Measurements from ENCODE around the gene KCNG4. TPM values are rescaled to one million over a fixed set of nuclear protein-coding genes. Genes with fewer than 3 reads are reported as not detected.

The KCNG4 gene
- total and polyA plus RNA-seq, 2 of the 8 experiments (the other 6 are each of a cell fraction or from before 2014, with no cell fraction given) = not detected

- no peak overlapping the region for H3K4ac ChIP-seq (replicated peaks; ENCODE audit: insufficient read length, low read depth, low read length)
- no peak overlapping the region for H2BK12ac ChIP-seq (ENCODE audit: low read depth, low read length)
- no peak overlapping the region for H4K8ac ChIP-seq (ENCODE audit: extremely low read depth, insufficient read depth, low read length)
- no peaks in the 10 kb centered on the region; a peak in 1 of 4 replicates for H3K79me2 ChIP-seq (ENCODE audit: control insufficient read depth in 1 of 2, insufficient read depth in 2 of 2, low read length in 2 of 2)
- no peaks in the 10 kb centered on the region for H3K4me1 ChIP-seq (replicated peaks in 1 of 4; ENCODE audit: control insufficient read depth in 3 of 4, insufficient read depth in 4 of 4, low read length in 3 of 4)
- no peak overlapping the region for H4K91ac ChIP-seq (replicated peaks; ENCODE audit: insufficient read length, low read length)
- WGBS, 2 experiments (ENCODE audit: extremely low coverage in 1 of 2, insufficient coverage in 1 of 2, insufficient read length in 1 of 2, insufficient replicate concordance in 2 of 2, low coverage in 1 of 2, low lambda C conversion rate in 2 of 2, missing lambda C conversion rate in 1 of 2) = 93% methylated on average over 11 of the region's 11 CpGs; no CpG with 5 or more reads in 1 of the 2 experiments
- no peak overlapping the region for H2BK20ac ChIP-seq (ENCODE audit: low read length)
- no peak overlapping the region for H2BK120ac ChIP-seq (replicated peaks; ENCODE audit: low read depth, low read length)
- DNase-seq (ENCODE audit: low read depth in 1 of 2, low spot score in 2 of 2) (no peak), FAIRE-seq (no peak)
- H3K27ac ChIP-seq (ENCODE audit: low read depth, low read length) = no peak overlapping the region
- no peak overlapping the region for H3K23ac ChIP-seq (ENCODE audit: insufficient read length)
- no peak overlapping the region for H2BK5ac ChIP-seq (ENCODE audit: low read depth, low read length)
- H3K79me1 ChIP-seq (ENCODE audit: low read depth, low read length) = no peaks in the 10 kb centered on the region
- no peak overlapping the region for H3K14ac ChIP-seq (ENCODE audit: insufficient read length)
- H2AK5ac ChIP-seq (ENCODE audit: low read depth, low read length) = no peak overlapping the region
- no peak overlapping the region for H3K9ac ChIP-seq (replicated peaks in 1 of 4; ENCODE audit: extremely low read depth in 1 of 4, low read depth in 3 of 4, low read length in 3 of 4)
- ChIA-PET CTCF (ENCODE audit: partially characterized antibody) (interaction anchor here (1.2 to 2.6 kb wide), 5 partner anchors 10 to 83 kb away, joined by 3 to 9 read pairs (median 3); no protein-coding TSS in a partner anchor), POLR2A (ENCODE audit: partially characterized antibody) (no interaction called here)
- no peak overlapping the region for H3K56ac ChIP-seq (replicated peaks; ENCODE audit: insufficient read length, low read depth, low read length)
- H3K18ac ChIP-seq (ENCODE audit: extremely low read depth, low read length) = no peak overlapping the region
- no peaks in the 10 kb centered on the region for H4K20me1 ChIP-seq (replicated peaks in 1 of 2; ENCODE audit: control insufficient read depth in 1 of 2, insufficient read depth in 2 of 2, low read length in 2 of 2)
- H3K36me3 ChIP-seq (ENCODE audit: control insufficient read depth in 2 of 4, insufficient read depth in 4 of 4, low read length in 3 of 4) = no peaks in the 10 kb centered on the region
- H3K9me3 ChIP-seq (ENCODE audit: insufficient read depth in 2 of 2, low read depth in 1 of 2, low read length in 1 of 2) = peaks cover 4 to 5% of the 10 kb centered on the region in 2 experiments; a peak in 1 of 4 replicates
- H3K4me2 ChIP-seq (ENCODE audit: insufficient read depth in 1 of 2, low read depth in 2 of 2, low read length in 2 of 2) = no peak overlapping the region
- no peaks in the 10 kb centered on the region; the same call in 1 of the 2 replicates for H3K23me2 ChIP-seq (ENCODE audit: low read depth, low read length)
- H2AFZ ChIP-seq (ENCODE audit: low read length) = no peak overlapping the region
- H2BK15ac ChIP-seq (ENCODE audit: low read length) = no peak overlapping the region
- H3K27me3 ChIP-seq (replicated peaks in 1 of 4; ENCODE audit: control insufficient read depth in 3 of 4, extremely low read depth in 1 of 4, insufficient read depth in 3 of 4, low read length in 3 of 4) = 0 out of 7 replicates have a peak, but pooled peaks cover 0 to 3% (median 0%) of the 10 kb centered on the region in 4 experiments
- no peak overlapping the region for H3K4me3 ChIP-seq (ENCODE audit: extremely low read depth in 1 of 4, insufficient read depth in 2 of 4, low read depth in 3 of 4, low read length in 4 of 4)
- H4K5ac ChIP-seq (ENCODE audit: insufficient read length, low read depth, low read length) = no peak overlapping the region
- TF ChIP-seq SP1 (IDR thresholded peaks at IDR 0.05; ENCODE audit: low read depth, low read length) (no peak), TCF12 (IDR thresholded peaks at IDR 0.05; ENCODE audit: low read depth, low read length) (no peak), BCL11A (IDR thresholded peaks at IDR 0.05; ENCODE audit: low read depth in 2 of 2, low read length in 2 of 2) (no peak), EP300 (IDR thresholded peaks at IDR 0.05; ENCODE audit: borderline replicate concordance in 1 of 2, low read depth in 2 of 2, low read length in 2 of 2) (no peak), CREB1 (IDR thresholded peaks at IDR 0.05) (no peak), KDM1A (IDR thresholded peaks at IDR 0.05; ENCODE audit: borderline replicate concordance, low read length) (no peak), SP2 (IDR thresholded peaks at IDR 0.05; ENCODE audit: low read length) (no peak), TAF7 (optimal IDR thresholded peaks at IDR 0.05; ENCODE audit: borderline replicate concordance, low read depth, low read length) (no peak), TAF1 (IDR thresholded peaks at IDR 0.05; ENCODE audit: low read depth, low read length) (no peak), KDM5A (IDR thresholded peaks at IDR 0.05; ENCODE audit: low read length) (no peak), HDAC2 (IDR thresholded peaks at IDR 0.05; ENCODE audit: borderline replicate concordance in 1 of 2, low read depth in 2 of 2, low read length in 2 of 2) (no peak), ASH2L (IDR thresholded peaks at IDR 0.05; ENCODE audit: low read length) (no peak), CBX8 (IDR thresholded peaks at IDR 0.05; ENCODE audit: borderline replicate concordance, low read depth, low read length) (no peak), BACH1 (IDR thresholded peaks at IDR 0.05; ENCODE audit: low read length) (no peak), RXRA (IDR thresholded peaks at IDR 0.05; ENCODE audit: insufficient read depth, low read depth, low read length) (no peak), SIRT6 (IDR thresholded peaks at IDR 0.05; ENCODE audit: low read length) (no peak)
These were observed 18.5 kb upstream of the KCNG4 start for GRCh38 chr16:84258266-84258665.

All from H1 (cell line).